ENCODE data around the gene GNAZ.
"Not testable (repeated sequence)": the region's sequence is repeated elsewhere in the genome, so short reads cannot be mapped to it uniquely, and the experiment has no call there.

Gene GNAZ

DNA sequence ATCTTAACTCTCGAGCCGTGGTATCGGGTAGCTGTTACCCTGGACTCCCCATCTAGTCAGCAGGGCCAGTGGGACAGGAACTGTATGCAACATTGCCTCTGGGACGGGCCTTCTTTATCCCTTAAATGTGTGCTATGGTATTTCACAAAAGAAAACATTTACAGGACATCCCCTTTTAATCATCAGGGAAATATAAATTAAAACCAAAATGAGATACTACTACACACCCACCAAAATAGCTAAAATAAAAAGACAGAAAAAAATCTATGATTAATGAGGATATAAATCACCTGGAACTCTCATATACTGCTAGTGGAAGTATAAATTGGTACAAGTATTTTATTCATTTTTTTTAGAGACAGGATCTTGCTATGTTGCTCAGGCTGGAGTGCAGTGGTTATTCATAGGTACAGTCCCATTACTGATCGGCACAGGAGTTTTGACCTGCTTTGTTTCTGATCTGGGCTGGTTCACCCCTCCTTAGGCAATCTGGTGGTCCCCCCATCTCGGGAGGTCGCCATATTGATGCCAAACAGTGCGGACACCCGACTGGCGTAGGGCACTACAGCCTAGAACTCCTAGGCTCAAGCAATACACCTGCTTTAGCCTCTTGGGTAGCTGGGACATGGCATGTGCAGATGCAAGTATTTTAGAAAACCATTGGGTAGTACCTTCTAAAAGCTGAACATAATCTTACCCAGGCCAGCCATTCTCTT lies 62.2 kb downstream of the GNAZ start:
- ATAC-seq (ENCODE audit: low read depth) = no peak
- no peak overlapping the region for H3K4me3 ChIP-seq (ENCODE audit: severe bottlenecking)
- no peaks in the 10 kb centered on the region for H3K27me3 ChIP-seq (ENCODE audit: insufficient read depth, poor library complexity, severe bottlenecking)
- H3K9me3 ChIP-seq (ENCODE audit: severe bottlenecking) = peaks cover 10% of the 10 kb centered on the region
- no peaks in the 10 kb centered on the region for H3K36me3 ChIP-seq (ENCODE audit: low read depth)
- TF ChIP-seq CTCF (IDR thresholded peaks at IDR 0.05; ENCODE audit: poor library complexity, severe bottlenecking) = no peak
- no peak overlapping the region for H3K27ac ChIP-seq (ENCODE audit: poor library complexity, severe bottlenecking)
- DNase-seq (ENCODE audit: low spot score) = no peak
- H3K4me1 ChIP-seq (ENCODE audit: insufficient read depth, poor library complexity, severe bottlenecking) = no peaks in the 10 kb centered on the region

DNA sequence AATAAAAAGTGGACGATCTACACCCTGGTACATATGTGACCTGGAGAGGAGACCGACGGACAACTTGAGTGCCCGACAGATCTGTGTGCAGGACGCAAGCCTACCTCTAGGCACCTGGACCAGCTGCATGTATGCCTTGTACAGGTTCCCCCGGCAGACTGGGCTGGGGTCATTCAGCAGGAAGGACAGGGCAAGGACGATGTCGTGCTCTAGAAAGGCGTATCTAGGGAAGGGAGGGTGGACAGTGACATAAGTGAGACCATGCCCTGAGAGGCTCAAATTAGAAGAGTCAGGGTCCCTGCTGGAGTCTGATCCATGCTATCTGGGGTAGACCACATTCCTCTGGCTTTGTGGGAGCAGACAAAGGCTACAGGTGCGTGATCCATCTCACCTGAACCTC lies 63.6 kb downstream of the GNAZ start:
- Histone ChIP-seq H3K27ac (ENCODE audit: poor library complexity, severe bottlenecking) (no peak overlapping the region), H3K36me3 (ENCODE audit: low read depth) (no peaks in the 10 kb centered on the region), H3K4me1 (ENCODE audit: insufficient read depth, poor library complexity, severe bottlenecking) (peaks cover 7% of the 10 kb centered on the region), H3K9me3 (ENCODE audit: severe bottlenecking) (peaks cover 5% of the 10 kb centered on the region), H3K4me3 (ENCODE audit: severe bottlenecking) (no peak overlapping the region), H3K27me3 (ENCODE audit: insufficient read depth, poor library complexity, severe bottlenecking) (no peaks in the 10 kb centered on the region)
- TF ChIP-seq CTCF (IDR thresholded peaks at IDR 0.05; ENCODE audit: poor library complexity, severe bottlenecking) = no peak
- DNase-seq (ENCODE audit: low spot score) (no peak), ATAC-seq (ENCODE audit: low read depth) (no peak)

DNA sequence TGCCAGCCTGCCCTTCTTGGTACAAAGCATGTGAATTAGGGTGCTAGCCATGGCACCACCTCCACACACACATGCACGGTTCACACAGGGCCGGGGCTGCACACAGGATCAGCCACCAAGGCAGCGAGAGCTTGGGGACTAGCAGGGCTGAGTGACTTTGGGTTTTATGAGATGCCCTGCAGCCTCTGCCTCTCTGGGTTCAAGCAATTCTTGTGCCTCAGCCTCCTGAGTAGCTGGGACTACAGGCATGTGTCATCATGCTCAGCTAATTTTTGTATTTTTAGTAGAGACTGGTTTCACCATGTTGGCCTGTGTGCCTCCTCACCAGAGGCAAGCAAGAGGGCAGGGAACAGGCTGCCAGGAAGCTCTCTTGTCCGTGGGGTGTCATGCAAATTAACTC lies 66.7 kb downstream of the GNAZ start:
- not testable (repeated sequence) for H3K36me3 ChIP-seq (ENCODE audit: low read depth); H3K4me3 ChIP-seq (ENCODE audit: severe bottlenecking); H3K9me3 ChIP-seq (ENCODE audit: severe bottlenecking); ATAC-seq (ENCODE audit: low read depth); H3K4me1 ChIP-seq (ENCODE audit: insufficient read depth, poor library complexity, severe bottlenecking); H3K27me3 ChIP-seq (ENCODE audit: insufficient read depth, poor library complexity, severe bottlenecking); DNase-seq (ENCODE audit: low spot score); H3K27ac ChIP-seq (ENCODE audit: poor library complexity, severe bottlenecking)

GRCh38 chr22:23137468-23137867 lies 67.1 kb downstream of the GNAZ start:
- TF ChIP-seq CTCF (IDR thresholded peaks at IDR 0.05; ENCODE audit: poor library complexity, severe bottlenecking) = no peak
- H3K27ac ChIP-seq (ENCODE audit: poor library complexity, severe bottlenecking) = no peak overlapping the region
- ATAC-seq (ENCODE audit: low read depth) (no peak), DNase-seq (ENCODE audit: low spot score) (no peak)
- H3K4me3 ChIP-seq (ENCODE audit: severe bottlenecking) = no peak overlapping the region
- H3K9me3 ChIP-seq (ENCODE audit: severe bottlenecking) = peaks cover 2% of the 10 kb centered on the region
- H3K4me1 ChIP-seq (ENCODE audit: insufficient read depth, poor library complexity, severe bottlenecking) = peaks cover 7% of the 10 kb centered on the region
- H3K27me3 ChIP-seq (ENCODE audit: insufficient read depth, poor library complexity, severe bottlenecking) = no peaks in the 10 kb centered on the region
- H3K36me3 ChIP-seq (ENCODE audit: low read depth) = no peaks in the 10 kb centered on the region

- H3K27ac ChIP-seq (ENCODE audit: poor library complexity, severe bottlenecking) = no peak overlapping the region
Measured at GRCh38 chr22:23137905-23138561, 67.7 kb downstream of the GNAZ start.

More at GRCh38 chr22:23137905-23138561, 67.7 kb downstream of the GNAZ start:
- DNase-seq (ENCODE audit: low spot score) (no peak), ATAC-seq (ENCODE audit: low read depth) (no peak)
- H3K4me1 ChIP-seq (ENCODE audit: insufficient read depth, poor library complexity, severe bottlenecking) = peaks cover 7% of the 10 kb centered on the region
- H3K36me3 ChIP-seq (ENCODE audit: low read depth) = no peaks in the 10 kb centered on the region
- TF ChIP-seq CTCF (IDR thresholded peaks at IDR 0.05; ENCODE audit: poor library complexity, severe bottlenecking) = no peak
- H3K9me3 ChIP-seq (ENCODE audit: severe bottlenecking) = peaks cover 2% of the 10 kb centered on the region
- no peak overlapping the region for H3K4me3 ChIP-seq (ENCODE audit: severe bottlenecking)
- no peaks in the 10 kb centered on the region for H3K27me3 ChIP-seq (ENCODE audit: insufficient read depth, poor library complexity, severe bottlenecking)

Measured in RWPE2 (cell line).